ENCODE data around the gene CDC27. TPM values are rescaled to one million over a fixed set of nuclear protein-coding genes. Genes with fewer than 3 reads are reported as not detected.
A peak's percentile ranks its signal among the peaks of the same experiment; 100 is the strongest.

CDC27 gene
- total and polyA plus RNA-seq, 2 donors (not counting 1 experiment from before 2014, with no cell fraction given): 20.5 to 90.7 TPM

- no peak for TF ChIP-seq EZH2 (IDR thresholded peaks at IDR 0.05; ENCODE audit: borderline replicate concordance, insufficient read depth, low read depth, low read length, poor library complexity, severe bottlenecking)
- TF ChIP-seq CTCF (IDR thresholded peaks at IDR 0.05): no peak
- H3K9me3 ChIP-seq (ENCODE audit: control extremely low read depth in 1 of 3, control insufficient read depth in 2 of 3, insufficient read depth in 1 of 3, low read length in 2 of 3): no peaks in the 10 kb centered on the region
- H3K36me3 ChIP-seq (replicated peaks in 1 of 2; ENCODE audit: control extremely low read depth in 1 of 2, control insufficient read depth in 1 of 2, extremely low read depth in 1 of 2, insufficient read depth in 2 of 2, low read length in 1 of 2): no peaks in the 10 kb centered on the region
- intact Hi-C loops (cut with micrococcal nuclease): no loop called here
- H3K27me3 ChIP-seq (replicated peaks in 1 of 4; ENCODE audit: control extremely low read depth in 1 of 4, control insufficient read depth in 3 of 4, insufficient read depth in 4 of 4, low read length in 3 of 4): no peaks in the 10 kb centered on the region
- no peak for ATAC-seq (ENCODE audit: low read depth)
- WGBS (ENCODE audit: insufficient coverage): 90% methylated on average over 2 of the region's 3 CpGs
- peaks cover 41 to 44% of the 10 kb centered on the region in 2 donors for H3K4me1 ChIP-seq (ENCODE audit: control insufficient read depth in 2 of 2, insufficient read depth in 2 of 2, low read length in 2 of 2)
- Mint-ChIP-seq H3K27me3 (no peaks in the 10 kb centered on the region), H3K4me1 (peaks cover 53% of the 10 kb centered on the region), H3K9me3 (ENCODE audit: insufficient read depth) (no peaks in the 10 kb centered on the region), H3K27ac (no peak overlapping the region), H3K4me3 (no peak overlapping the region)
- DNase-seq: no peak
- H2AFZ ChIP-seq (ENCODE audit: insufficient read depth, low read depth, low read length, poor library complexity, severe bottlenecking): no peak overlapping the region
- CTCF ChIA-PET: interaction anchor here (6.3 kb wide), 1 partner anchor 20 kb away, joined by 23 read pairs; no protein-coding TSS in a partner anchor
- H3K79me2 ChIP-seq (ENCODE audit: control insufficient read depth, insufficient read depth, low read length): no peaks in the 10 kb centered on the region
- H3K4me3 ChIP-seq (ENCODE audit: control extremely low read depth in 1 of 5, extremely low read depth in 1 of 5, insufficient read depth in 1 of 5, low read depth in 2 of 5, low read length in 4 of 5): no peak overlapping the region
- no peak overlapping the region for H3K9ac ChIP-seq (ENCODE audit: low read length)
- POLR2A ChIA-PET: no interaction called here
- no peak overlapping the region for H3K27ac ChIP-seq (ENCODE audit: low read length in 2 of 2)
- no peaks in the 10 kb centered on the region for H4K20me1 ChIP-seq (ENCODE audit: control insufficient read depth, insufficient read depth, low read length, poor library complexity, severe bottlenecking)
- no peak overlapping the region for H3K4me2 ChIP-seq (replicated peaks; ENCODE audit: low read depth, low read length, poor library complexity, severe bottlenecking)
Measured at GRCh38 chr17:47210105-47210504, 21.0 kb upstream of the CDC27 start.

- CTCF ChIA-PET: interaction anchor here (1.0 to 6.3 kb wide), 3 partner anchors 11 to 20 kb away, joined by 3 to 23 read pairs (median 6); no protein-coding TSS in a partner anchor
- Histone ChIP-seq H3K27ac (ENCODE audit: low read length in 2 of 2) (no peak overlapping the region), H3K36me3 (replicated peaks in 1 of 2; ENCODE audit: control extremely low read depth in 1 of 2, control insufficient read depth in 1 of 2, extremely low read depth in 1 of 2, insufficient read depth in 2 of 2, low read length in 1 of 2) (no peaks in the 10 kb centered on the region), H4K20me1 (ENCODE audit: control insufficient read depth, insufficient read depth, low read length, poor library complexity, severe bottlenecking) (no peaks in the 10 kb centered on the region), H3K4me3 (ENCODE audit: control extremely low read depth in 1 of 5, extremely low read depth in 1 of 5, insufficient read depth in 1 of 5, low read depth in 2 of 5, low read length in 4 of 5) (no peak overlapping the region), H3K4me1 (ENCODE audit: control insufficient read depth in 2 of 2, insufficient read depth in 2 of 2, low read length in 2 of 2) (peaks cover 48 to 50% of the 10 kb centered on the region in 2 donors), H3K27me3 (replicated peaks in 1 of 4; ENCODE audit: control extremely low read depth in 1 of 4, control insufficient read depth in 3 of 4, insufficient read depth in 4 of 4, low read length in 3 of 4) (no peaks in the 10 kb centered on the region), H3K79me2 (ENCODE audit: control insufficient read depth, insufficient read depth, low read length) (no peaks in the 10 kb centered on the region), H2AFZ (ENCODE audit: insufficient read depth, low read depth, low read length, poor library complexity, severe bottlenecking) (no peak overlapping the region), H3K9me3 (ENCODE audit: control extremely low read depth in 1 of 3, control insufficient read depth in 2 of 3, insufficient read depth in 1 of 3, low read length in 2 of 3) (no peaks in the 10 kb centered on the region), H3K9ac (ENCODE audit: low read length) (no peak overlapping the region), H3K4me2 (replicated peaks; ENCODE audit: low read depth, low read length, poor library complexity, severe bottlenecking) (peak overlapping the region; percentile 21)
- DNase-seq (no peak), ATAC-seq (ENCODE audit: low read depth) (no peak)
- H3K9me3 Mint-ChIP-seq (ENCODE audit: insufficient read depth): no peaks in the 10 kb centered on the region
- no peak overlapping the region for H3K27ac Mint-ChIP-seq
- intact Hi-C loops (cut with micrococcal nuclease): no loop called here
- TF ChIP-seq CTCF (IDR thresholded peaks at IDR 0.05) (no peak), EZH2 (IDR thresholded peaks at IDR 0.05; ENCODE audit: borderline replicate concordance, insufficient read depth, low read depth, low read length, poor library complexity, severe bottlenecking) (no peak)
- peaks cover 59% of the 10 kb centered on the region for H3K4me1 Mint-ChIP-seq
- no peak overlapping the region for H3K4me3 Mint-ChIP-seq
- no peaks in the 10 kb centered on the region for H3K27me3 Mint-ChIP-seq
- POLR2A ChIA-PET: interaction anchor here (0.6 kb wide), 1 partner anchor 8 kb away, joined by 3 read pairs; no protein-coding TSS in a partner anchor
- 97% methylated on average over 2 of the region's 3 CpGs for WGBS (ENCODE audit: insufficient coverage)
Measured at GRCh38 chr17:47209499-47209898, 20.4 kb upstream of the CDC27 start.

Measured in B cell (primary cell).